PC-3 (cell line): Measurements from ENCODE around the gene BTNL3.

Experiments used
- CTCF ChIP-seq: fragments of 300-600 bp; sonication (generic); conservative IDR thresholded peaks from 2 replicates; pipeline ENCODE4 v1.5.1; 2017; ENCODE audit warnings: antibody characterized with exemption, low read depth, mild to moderate bottlenecking, low read length
- EZH2 ChIP-seq: fragments of 300-600 bp; sonication (generic); IDR thresholded peaks from one replicate; pipeline ENCODE4 v1.6.1; 2017; ENCODE audit warnings: antibody characterized with exemption, mild to moderate bottlenecking, low read length; ENCODE audit not compliant: unreplicated experiment

- TF ChIP-seq EZH2 (no peak), CTCF (no peak)
Measured at GRCh38 chr5:180990086-180990881, 1.6 kb downstream of the BTNL3 start.
